Testis (tissue), 3 donors: ENCODE measurements around the gene SRBD1. TPM values are rescaled to one million over a fixed set of nuclear protein-coding genes. Genes with fewer than 3 reads are reported as not detected.

Experiments
- DNase-seq: peaks from one replicate; pipeline ENCODE4 v3.0.0-alpha.2; 2019
- H3K27ac ChIP-seq, 2 donors: fragments of 200-600 bp; sonication (generic); one replicate each; pipeline ENCODE4 v1.5.1; 2019
- H3K27me3 ChIP-seq: fragments of 200-600 bp; sonication (generic); one replicate; pipeline ENCODE4 v1.5.1; 2019
- H3K36me3 ChIP-seq: fragments of 200-600 bp; sonication (generic); one replicate; pipeline ENCODE4 v1.5.1; 2017; ENCODE audit warnings: low read depth; ENCODE audit errors: missing control alignments
- H3K4me1 ChIP-seq: fragments of 200-600 bp; sonication (generic); one replicate; pipeline ENCODE4 v1.5.1; 2019
- H3K4me3 ChIP-seq, 2 donors: fragments of 200-600 bp; sonication (generic); one replicate each; pipeline ENCODE4 v1.5.1; 2017 to 2019
- H3K9me3 ChIP-seq: fragments of 200-600 bp; sonication (generic); one replicate; pipeline ENCODE4 v1.5.1; 2017
- CTCF ChIP-seq, 3 experiments: fragments of 450-650 bp in 2 of 3; fragments of 200-600 bp in 1 of 3; sonication (generic) in 1 of 3; IDR thresholded peaks; one replicate each; pipeline ENCODE4 v1.5.1; 2016 to 2019; ENCODE audit warnings: antibody characterized with exemption in 3 of 3, mild to moderate bottlenecking in 2 of 3, moderate library complexity in 1 of 3
- POLR2A ChIP-seq: fragments of 450-650 bp; IDR thresholded peaks from one replicate; pipeline ENCODE4 v1.6.1; 2017; ENCODE audit warnings: antibody characterized with exemption, mild to moderate bottlenecking, moderate library complexity
- WGBS, 2 donors: methylation state at CpG; one replicate each; pipeline ENCODE4 v1.1.5; 2018; 5-methylcytosine and 5-hydroxymethylcytosine counted together
- intact Hi-C: fragments of 100-400 bp; cut with DNase I; formaldehyde crosslinking; loops from one replicate; pipeline ENCODE4 v1.15.1; 2023; ENCODE audit warnings: low total_unique reads
- polyA plus RNA-seq: library from polyadenylated mRNA; stranded (reverse); fragments of 350-450 nt; fragmentation: Illumina TruSeq; extraction: RNeasy Lipid Tissue Mini Kit (QIAGEN cat#74804); gene quantifications from one replicate; pipeline ENCODE4 v1.2.3, GENCODE V29; 2014; ENCODE audit warnings: low read depth, low replicate concordance; ENCODE audit not compliant: insufficient read depth
- total RNA-seq, 2 donors: library from RNA; depleted of rRNA; stranded (reverse); fragments of >200 nt; gene quantifications; one replicate each; pipeline ENCODE4 v1.2.3, GENCODE V29; 2016

Gene SRBD1
- total and polyA plus RNA-seq, 3 donors from 2014 or later, result 9.0 to 29.7 (median 27.8) TPM

GRCh38 chr2:45354776-45355175 lies 256.3 kb downstream of the SRBD1 start:
- Histone ChIP-seq H3K36me3 (no peaks in the 10 kb centered on the region), H3K27ac (no peak overlapping the region), H3K4me3 (no peak overlapping the region), H3K4me1 (no peaks in the 10 kb centered on the region), H3K27me3 (no peaks in the 10 kb centered on the region), H3K9me3 (no peaks in the 10 kb centered on the region)
- TF ChIP-seq CTCF (IDR thresholded peaks at IDR 0.05), result no peak
- TF ChIP-seq POLR2A, result no peak
- DNase-seq, result no peak
- intact Hi-C loops, result no loop called here
- WGBS, 2 donors, result 88 to 100% methylated on average over 2 of the region's 2 CpGs

GRCh38 chr2:45353879-45354278 lies 257.2 kb downstream of the SRBD1 start:
- no peaks in the 10 kb centered on the region for H3K27me3 ChIP-seq
- no peak overlapping the region for H3K27ac ChIP-seq
- no peaks in the 10 kb centered on the region for H3K4me1 ChIP-seq
- 68 to 73% methylated on average over 2 of the region's 2 CpGs for WGBS, 2 donors
- intact Hi-C loops, result no loop called here
- no peak overlapping the region for H3K4me3 ChIP-seq
- TF ChIP-seq CTCF (IDR thresholded peaks at IDR 0.05) (no peak), POLR2A (no peak)
- DNase-seq, result no peak
- no peaks in the 10 kb centered on the region for H3K36me3 ChIP-seq
- H3K9me3 ChIP-seq, result no peaks in the 10 kb centered on the region

- no peaks in the 10 kb centered on the region for H3K4me1 ChIP-seq
- H3K9me3 ChIP-seq, result no peaks in the 10 kb centered on the region
- no peak overlapping the region for H3K4me3 ChIP-seq
- no peaks in the 10 kb centered on the region for H3K27me3 ChIP-seq
- intact Hi-C loops, result no loop called here
- H3K27ac ChIP-seq, result no peak overlapping the region
- H3K36me3 ChIP-seq, result no peaks in the 10 kb centered on the region
- TF ChIP-seq POLR2A, result no peak
- no peak for TF ChIP-seq CTCF (IDR thresholded peaks at IDR 0.05)
- 84 to 91% methylated on average over 2 of the region's 2 CpGs for WGBS, 2 donors
- no peak for DNase-seq
These were observed 258.6 kb downstream of the SRBD1 start for GRCh38 chr2:45352506-45352905.

GRCh38 chr2:45345331-45346234 lies 265.5 kb downstream of the SRBD1 start:
- H3K27ac ChIP-seq, result no peak overlapping the region
- DNase-seq, result no peak
- intact Hi-C loops, result no loop called here
- no peaks in the 10 kb centered on the region for H3K4me1 ChIP-seq
- no peaks in the 10 kb centered on the region for H3K27me3 ChIP-seq
- WGBS, 2 donors, result 57 to 63% methylated on average over 8 of the region's 8 CpGs
- no peaks in the 10 kb centered on the region for H3K36me3 ChIP-seq
- H3K9me3 ChIP-seq, result no peaks in the 10 kb centered on the region
- TF ChIP-seq POLR2A (no peak), CTCF (IDR thresholded peaks at IDR 0.05) (no peak)
- H3K4me3 ChIP-seq, result no peak overlapping the region

- Histone ChIP-seq H3K27ac (no peak overlapping the region), H3K36me3 (no peaks in the 10 kb centered on the region), H3K4me3 (no peak overlapping the region), H3K27me3 (no peaks in the 10 kb centered on the region), H3K4me1 (no peaks in the 10 kb centered on the region), H3K9me3 (no peaks in the 10 kb centered on the region)
- whole genome bisulfite sequencing, 2 donors, result 72 to 89% methylated on average over 5 of the region's 5 CpGs
- DNase-seq, result no peak
- intact Hi-C loops, result no loop called here
- no peak for TF ChIP-seq POLR2A
- no peak for TF ChIP-seq CTCF (IDR thresholded peaks at IDR 0.05)
These were observed 266.6 kb downstream of the SRBD1 start for GRCh38 chr2:45344502-45344901.
